Smooth muscle cell (in vitro differentiated cells): ENCODE measurements around the gene FGF1. TPM values are rescaled to one million over a fixed set of nuclear protein-coding genes. Genes with fewer than 3 reads are reported as not detected.
A peak's percentile ranks its signal among the peaks of the same experiment; 100 is the strongest.

Experiments used
- DNase-seq: peaks from one replicate; lab custom pipeline; 2025; ENCODE audit not compliant: unreplicated experiment; lab: John Stamatoyannopoulos, UW
- H2AFZ ChIP-seq: fragments of 200-600 bp; sonication (generic); 2 replicates; pipeline ENCODE4 v1.6.0; 2016; ENCODE audit warnings: antibody characterized with exemption, low read depth, mild to moderate bottlenecking
- H3F3A ChIP-seq: fragments of 200-600 bp; sonication (generic); 2 replicates; pipeline ENCODE4 v1.6.0; 2017; ENCODE audit warnings: antibody characterized with exemption, low read depth
- H3K27ac ChIP-seq: fragments of 200-600 bp; sonication (generic); 2 replicates; pipeline ENCODE4 v1.5.1; 2016; ENCODE audit warnings: low read depth, mild to moderate bottlenecking
- H3K27me3 ChIP-seq: fragments of 200-600 bp; sonication (generic); 2 replicates; pipeline ENCODE4 v1.6.1; 2016; ENCODE audit warnings: low read depth, mild to moderate bottlenecking
- H3K36me3 ChIP-seq: fragments of 200-600 bp; sonication (generic); 2 replicates; pipeline ENCODE4 v1.5.1; 2016; ENCODE audit warnings: low read depth
- H3K4me1 ChIP-seq: fragments of 200-600 bp; sonication (generic); 2 replicates; pipeline ENCODE4 v1.5.1; 2016; ENCODE audit warnings: low read depth
- H3K4me2 ChIP-seq: fragments of 200-600 bp; sonication (generic); 2 replicates; pipeline ENCODE4 v1.6.0; 2016; ENCODE audit warnings: mild to moderate bottlenecking
- H3K4me3 ChIP-seq: fragments of 200-600 bp; sonication (generic); 2 replicates; pipeline ENCODE4 v1.5.1; 2016; ENCODE audit warnings: mild to moderate bottlenecking
- H3K79me2 ChIP-seq: fragments of 200-600 bp; sonication (generic); 2 replicates; pipeline ENCODE4 v1.6.0; 2016; ENCODE audit warnings: low read depth, mild to moderate bottlenecking
- H3K9ac ChIP-seq: fragments of 200-600 bp; sonication (generic); 2 replicates; pipeline ENCODE4 v1.6.0; 2016; ENCODE audit warnings: low read depth
- H3K9me3 ChIP-seq: fragments of 200-600 bp; sonication (generic); replicated peaks from 2 replicates; pipeline ENCODE4 v1.5.1; 2016; ENCODE audit warnings: low read depth
- H4K20me1 ChIP-seq: fragments of 200-600 bp; sonication (generic); 2 replicates; pipeline ENCODE4 v1.6.0; 2016; ENCODE audit warnings: low read depth
- CTCF ChIP-seq: fragments of 200-600 bp; sonication (generic); IDR thresholded peaks from 2 replicates; pipeline ENCODE4 v1.5.1; 2017; ENCODE audit warnings: borderline replicate concordance, mild to moderate bottlenecking, antibody characterized with exemption; ENCODE audit not compliant: insufficient read depth, poor library complexity, severe bottlenecking
- WGBS: methylation state at CpG from one replicate; pipeline ENCODE4 v1.1.7; 2016; ENCODE audit warnings: low lambda C conversion rate; 5-methylcytosine and 5-hydroxymethylcytosine counted together
- polyA plus RNA-seq: library from polyadenylated mRNA; unstranded; fragments of >200 nt; fragmentation: Nextera tagmentation; extraction: Ambion mirVana; gene quantifications from 2 replicates; pipeline ENCODE4 v1.2.1, GENCODE V29; 2016
- total RNA-seq: library from RNA; depleted of rRNA; stranded (reverse); fragments of >200 nt; gene quantifications from 2 replicates; pipeline ENCODE4 v1.2.3, GENCODE V29; 2014

Gene FGF1
- total and polyA plus RNA-seq, 2 experiments from 2014 or later: 91.7 to 111 TPM

- H3F3A ChIP-seq: peaks cover 5% of the 10 kb centered on the region
- H3K27me3 ChIP-seq: no peaks in the 10 kb centered on the region
- peaks cover 10% of the 10 kb centered on the region for H3K4me1 ChIP-seq
- no peaks in the 10 kb centered on the region for H3K79me2 ChIP-seq
- DNase-seq: no peak
- H3K4me3 ChIP-seq: no peak overlapping the region
- no peak overlapping the region for H2AFZ ChIP-seq
- H4K20me1 ChIP-seq: no peaks in the 10 kb centered on the region
- H3K9ac ChIP-seq: no peak overlapping the region
- 92% methylated on average over 7 of the region's 7 CpGs for WGBS
- no peak overlapping the region for H3K4me2 ChIP-seq
- TF ChIP-seq CTCF: peak; percentile 6
- no peaks in the 10 kb centered on the region for H3K9me3 ChIP-seq
- H3K27ac ChIP-seq: no peak overlapping the region
- no peaks in the 10 kb centered on the region for H3K36me3 ChIP-seq
These were observed 8.4 kb upstream of the FGF1 start for GRCh38 chr5:142694092-142694856.

GRCh38 chr5:142692321-142692894, 6.5 kb upstream of the FGF1 start:
- WGBS: 91% methylated on average over 3 of the region's 3 CpGs
- no peaks in the 10 kb centered on the region for H4K20me1 ChIP-seq

GRCh38 chr5:142690667-142691066, 4.8 kb upstream of the FGF1 start:
- Histone ChIP-seq H3K36me3 (no peaks in the 10 kb centered on the region), H3K4me2 (no peak overlapping the region), H3K9ac (no peak overlapping the region), H3K27ac (no peak overlapping the region), H3K4me3 (no peak overlapping the region), H3K27me3 (no peaks in the 10 kb centered on the region), H3K4me1 (no peaks in the 10 kb centered on the region), H2AFZ (no peak overlapping the region), H3F3A (peaks cover 18% of the 10 kb centered on the region), H3K9me3 (no peaks in the 10 kb centered on the region), H4K20me1 (no peaks in the 10 kb centered on the region), H3K79me2 (no peaks in the 10 kb centered on the region)
- DNase-seq: no peak
- 86% methylated on average over 4 of the region's 4 CpGs for WGBS
- no peak for TF ChIP-seq CTCF

More at GRCh38 chr5:142692321-142692894, 6.5 kb upstream of the FGF1 start:
- H3K36me3 ChIP-seq: no peaks in the 10 kb centered on the region
- no peak overlapping the region for H3K27ac ChIP-seq
- TF ChIP-seq CTCF: no peak
- H3K9ac ChIP-seq: no peak overlapping the region
- no peaks in the 10 kb centered on the region for H3K9me3 ChIP-seq
- H3K4me3 ChIP-seq: no peak overlapping the region
- H3K4me2 ChIP-seq: no peak overlapping the region
- no peaks in the 10 kb centered on the region for H3K27me3 ChIP-seq
- no peaks in the 10 kb centered on the region for H3K79me2 ChIP-seq
- no peak for DNase-seq
- H2AFZ ChIP-seq: no peak overlapping the region
- H3K4me1 ChIP-seq: peaks cover 4% of the 10 kb centered on the region
- H3F3A ChIP-seq: peaks cover 5% of the 10 kb centered on the region
